IMR-90 (cell line): ENCODE results near the gene SMG5. TPM values are rescaled to one million over a fixed set of nuclear protein-coding genes. Genes with fewer than 3 reads are reported as not detected.

ENCODE experiments used
- ATAC-seq: fragments of 200-7000 bp; cut with Tn5 transposase; 2 replicates; pipeline ENCODE4 v1.9.1; 2020; ENCODE audit warnings: low read depth, mild to moderate bottlenecking, moderate library complexity
- BruUV-seq: library from RNA; stranded (reverse); fragments of 400-500 nt; replicated peaks from 2 replicates; lab custom pipeline; 2021; lab: Mats Ljungman, UMichigan
- CTCF ChIA-PET: fragments of 300-600 bp; formaldehyde crosslinking; extraction: SDS; loops from one replicate; lab custom pipeline; 2021; ENCODE audit warnings: antibody characterized with exemption; lab: Yijun Ruan, JAX
- POLR2A ChIA-PET: fragments of 300-600 bp; sonication (Branson Sonifier 250); formaldehyde crosslinking; loops from one replicate; lab custom pipeline; 2022; ENCODE audit warnings: antibody characterized with exemption; ENCODE audit not compliant: unreplicated experiment; lab: Charles Lee
- DNase-seq: peaks from one replicate; pipeline ENCODE4 v3.0.0; 2013
- H2AFZ ChIP-seq: replicated peaks from 2 replicates; pipeline ENCODE3; 2013; ENCODE audit warnings: low read length, mild to moderate bottlenecking; ENCODE audit not compliant: poor library complexity
- H2AK5ac ChIP-seq: 2 replicates; pipeline ENCODE4 v1.6.1; 2013; ENCODE audit warnings: low read depth, low read length, inconsistent platforms
- H2AK9ac ChIP-seq: replicated peaks from 2 replicates; pipeline ENCODE3; 2013; ENCODE audit warnings: mild to moderate bottlenecking, low read depth, low read length, moderate library complexity; ENCODE audit not compliant: poor library complexity
- H2BK120ac ChIP-seq: 2 replicates; pipeline ENCODE4 v1.6.1; 2013; ENCODE audit warnings: low read depth, low read length, inconsistent platforms
- H2BK15ac ChIP-seq: 3 replicates; pipeline ENCODE4 v1.6.1; 2013; ENCODE audit warnings: low read depth, low read length, inconsistent platforms
- H2BK20ac ChIP-seq: 2 replicates; pipeline ENCODE4 v1.6.1; 2013; ENCODE audit warnings: low read depth, mild to moderate bottlenecking, inconsistent platforms, low read length, moderate library complexity
- H2BK5ac ChIP-seq: 2 replicates; pipeline ENCODE4 v1.6.1; 2013; ENCODE audit warnings: mild to moderate bottlenecking, low read depth, low read length, inconsistent platforms; ENCODE audit not compliant: poor library complexity, severe bottlenecking
- H3K14ac ChIP-seq: replicated peaks from 2 replicates; pipeline ENCODE4 v1.6.1; 2013; ENCODE audit warnings: low read depth, low read length, inconsistent platforms
- H3K18ac ChIP-seq: 2 replicates; pipeline ENCODE4 v1.6.1; 2013; ENCODE audit warnings: low read depth, low read length, control low read depth
- H3K23ac ChIP-seq: 2 replicates; pipeline ENCODE4 v1.6.1; 2013; ENCODE audit warnings: low read depth, low read length, inconsistent platforms
- H3K27ac ChIP-seq: 2 replicates; pipeline ENCODE4 v1.5.1; 2013; ENCODE audit warnings: mild to moderate bottlenecking, control low read depth, low read length; ENCODE audit not compliant: insufficient read depth
- H3K27me3 ChIP-seq: 2 replicates; pipeline ENCODE4 v1.6.1; 2013; ENCODE audit warnings: low read length; ENCODE audit not compliant: control insufficient read depth, insufficient read depth
- H3K36me3 ChIP-seq: 2 replicates; pipeline ENCODE4 v1.6.1; 2013; ENCODE audit warnings: low read length, mixed read lengths; ENCODE audit not compliant: control insufficient read depth, insufficient read depth
- H3K4ac ChIP-seq: 2 replicates; pipeline ENCODE4 v1.6.1; 2013; ENCODE audit warnings: low read depth, low read length, inconsistent platforms
- H3K4me1 ChIP-seq: 2 replicates; pipeline ENCODE4 v1.6.1; 2013; ENCODE audit warnings: low read length, mixed read lengths; ENCODE audit not compliant: control insufficient read depth, insufficient read depth
- H3K4me2 ChIP-seq: 2 replicates; pipeline ENCODE4 v1.6.1; 2013; ENCODE audit warnings: low read depth, mild to moderate bottlenecking, control low read depth, low read length, moderate library complexity
- H3K4me3 ChIP-seq: 2 replicates; pipeline ENCODE4 v1.5.1; 2013; ENCODE audit warnings: low read depth, mild to moderate bottlenecking, control low read depth, low read length, moderate library complexity; ENCODE audit not compliant: insufficient read depth
- H3K56ac ChIP-seq: 2 replicates; pipeline ENCODE4 v1.6.1; 2013; ENCODE audit warnings: low read length, inconsistent platforms; ENCODE audit not compliant: insufficient read depth; ENCODE audit errors: extremely low read depth
- H3K79me1 ChIP-seq, 2 experiments: 2 replicates each; pipeline ENCODE4 v1.6.1; 2013; ENCODE audit warnings: low read length in 2 of 2, inconsistent platforms in 1 of 2, low read depth in 1 of 2
- H3K9ac ChIP-seq: 2 replicates; pipeline ENCODE4 v1.6.1; 2013; ENCODE audit warnings: low read depth, low read length, control low read depth
- H3K9me1 ChIP-seq: 2 replicates; pipeline ENCODE4 v1.6.1; 2013; ENCODE audit warnings: low read length, inconsistent platforms; ENCODE audit not compliant: insufficient read depth
- H3K9me3 ChIP-seq: 2 replicates; pipeline ENCODE4 v1.6.1; 2013; ENCODE audit warnings: low read length; ENCODE audit not compliant: control insufficient read depth, insufficient read depth
- H4K20me1 ChIP-seq: 2 replicates; pipeline ENCODE4 v1.6.1; 2013; ENCODE audit warnings: low read length, inconsistent platforms; ENCODE audit not compliant: insufficient read depth
- H4K5ac ChIP-seq: 2 replicates; pipeline ENCODE4 v1.6.1; 2013; ENCODE audit warnings: mild to moderate bottlenecking, low read depth, low read length, control low read depth
- H4K8ac ChIP-seq, 2 experiments: 2 replicates each; pipeline ENCODE4 v1.6.1; 2013; ENCODE audit warnings: low read depth in 2 of 2, low read length in 2 of 2, control low read depth in 1 of 2, inconsistent platforms in 1 of 2
- H4K91ac ChIP-seq: 2 replicates; pipeline ENCODE4 v1.6.1; 2013; ENCODE audit warnings: low read depth, low read length, inconsistent platforms; ENCODE audit not compliant: insufficient read depth
- CEBPB ChIP-seq: IDR thresholded peaks from 2 replicates; pipeline ENCODE4 v1.6.1; 2012; ENCODE audit warnings: low read depth, low read length, improper control_type of control experiment
- CHD1 ChIP-seq: IDR thresholded peaks from 2 replicates; pipeline ENCODE4 v1.6.1; 2012; ENCODE audit warnings: low read depth, low read length, improper control_type of control experiment
- CTCF ChIP-seq: conservative IDR thresholded peaks from 2 replicates; pipeline ENCODE4 v1.5.1; 2012; ENCODE audit warnings: mild to moderate bottlenecking, low read depth, low read length, improper control_type of control experiment
- FOS ChIP-seq: fragments of 150-350 bp; IDR thresholded peaks from 2 replicates; pipeline ENCODE4 v1.6.1; 2016; ENCODE audit warnings: low read depth, low read length
- MAFK ChIP-seq: IDR thresholded peaks from 2 replicates; pipeline ENCODE4 v1.6.1; 2012; ENCODE audit warnings: low read depth, low read length, improper control_type of control experiment
- MAZ ChIP-seq: IDR thresholded peaks from 2 replicates; pipeline ENCODE4 v1.6.1; 2012; ENCODE audit warnings: low read depth, mild to moderate bottlenecking, low read length, improper control_type of control experiment, moderate library complexity, borderline replicate concordance
- MXI1 ChIP-seq: IDR thresholded peaks from 2 replicates; pipeline ENCODE4 v1.6.1; 2012; ENCODE audit warnings: low read depth, mild to moderate bottlenecking, low read length, moderate library complexity, borderline replicate concordance
- NFE2L2 ChIP-seq: fragments of 150-350 bp; IDR thresholded peaks from 2 replicates; pipeline ENCODE4 v1.6.1; 2016; ENCODE audit warnings: low read depth, mild to moderate bottlenecking, low read length
- POLR2A ChIP-seq: IDR thresholded peaks from 2 replicates; pipeline ENCODE4 v1.6.1; 2012; ENCODE audit warnings: mild to moderate bottlenecking, low read depth, low read length
- RAD21 ChIP-seq: IDR thresholded peaks from 2 replicates; pipeline ENCODE4 v1.6.1; 2012; ENCODE audit warnings: low read length, improper control_type of control experiment
- RCOR1 ChIP-seq: IDR thresholded peaks from 2 replicates; pipeline ENCODE4 v1.6.1; 2012; ENCODE audit warnings: mild to moderate bottlenecking, low read length, improper control_type of control experiment; ENCODE audit not compliant: insufficient replicate concordance
- RFX5 ChIP-seq: IDR thresholded peaks from 2 replicates; pipeline ENCODE4 v1.8.0; 2012; ENCODE audit warnings: low read depth, mild to moderate bottlenecking, low read length, moderate library complexity
- SMC3 ChIP-seq: fragments of 150-350 bp; IDR thresholded peaks from 2 replicates; pipeline ENCODE4 v1.6.1; 2016; ENCODE audit warnings: low read depth, mild to moderate bottlenecking, antibody characterized with exemption, low read length, moderate library complexity
- USF2 ChIP-seq: fragments of 150-350 bp; IDR thresholded peaks from 2 replicates; pipeline ENCODE4 v1.6.1; 2017; ENCODE audit warnings: mild to moderate bottlenecking, antibody characterized with exemption, low read length, low read depth
- WGBS, 2 experiments: methylation state at CpG; one replicate each; pipeline versions ENCODE4 v1.1.5 to v1.1.7; 2013; ENCODE audit warnings: missing lambda C conversion rate in 2 of 2; ENCODE audit not compliant: insufficient read length in 1 of 2; ENCODE audit errors: extremely low coverage in 2 of 2; 5-methylcytosine and 5-hydroxymethylcytosine counted together
- dilution Hi-C: fragments of 300-500 bp; cut with HindIII; formaldehyde crosslinking; loops from one replicate; pipeline ENCODE4 v1.14.3; 2018; ENCODE audit warnings: low sequenced_read_pairs; ENCODE audit not compliant: unreplicated experiment
- in situ Hi-C: fragments of 300-500 bp; cut with MboI; formaldehyde crosslinking; loops from 3 replicates; pipeline ENCODE4 v1.14.3; 2019; ENCODE audit warnings: low sequenced_read_pairs, inconsistent platforms, mixed read lengths
- intact Hi-C: fragments of 100-400 bp; cut with micrococcal nuclease; formaldehyde crosslinking; loops from 2 replicates; pipeline ENCODE4 v1.10.0; 2022
- polyA plus RNA-seq, 3 experiments: library from polyadenylated mRNA; depleted of rRNA; stranded (reverse); fragments of >200 nt; gene quantifications; 2 replicates each; pipeline ENCODE4 v1.2.3, GENCODE V29; 2012; ENCODE audit warnings: low replicate concordance in 1 of 3
- total RNA-seq: library from RNA; depleted of rRNA; stranded (reverse); fragments of >200 nt; gene quantifications from 2 replicates; pipeline ENCODE4 v1.2.3, GENCODE V29; 2012
- TF ChIP-seq, protein P1 (sequence below): fragments of 150-350 bp; IDR thresholded peaks from 2 replicates; pipeline ENCODE4 v1.6.1; 2016; ENCODE audit warnings: low read depth, mild to moderate bottlenecking, low read length, moderate library complexity, borderline replicate concordance

Gene SMG5
- total and polyA plus RNA-seq, 2 of the 4 experiments (the other 2 are of a cell fraction): 34.7 to 37.3 TPM

DNA sequence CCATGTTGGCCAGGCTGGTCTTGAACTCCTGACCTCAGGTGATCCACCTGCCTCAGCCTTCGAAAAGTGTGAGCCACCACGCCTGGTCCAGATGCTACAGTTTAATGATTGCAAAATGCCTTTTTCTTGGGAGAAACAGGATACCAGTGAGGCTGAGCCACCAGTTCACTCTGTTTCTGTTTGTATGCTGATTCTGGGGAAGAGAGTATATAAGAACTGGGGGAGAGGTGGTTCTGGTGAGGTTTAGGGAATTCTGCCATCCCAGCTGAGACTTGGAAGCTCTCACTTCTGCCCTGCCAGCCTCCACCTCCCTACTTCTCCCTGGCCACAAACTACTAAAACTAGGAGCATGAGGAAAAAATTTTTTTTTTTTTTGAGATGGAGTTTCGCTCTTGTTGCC is 77.9 kb downstream of the SMG5 start:
- in situ Hi-C loops: no loop called here
- ChIA-PET POLR2A (no interaction called here), CTCF (no interaction called here)
- H2BK120ac ChIP-seq: no peak overlapping the region
- ATAC-seq: no peak; the same call in 1 of the 2 replicates
- H3K9me1 ChIP-seq: peaks cover 9% of the 10 kb centered on the region
- BruUV-seq: no TSS peak
- H3K36me3 ChIP-seq: peaks cover 13% of the 10 kb centered on the region
- H3K14ac ChIP-seq: no peak overlapping the region
- H2BK5ac ChIP-seq: no peak overlapping the region
- no peak overlapping the region for H4K8ac ChIP-seq
- intact Hi-C loops: no loop called here
- dilution Hi-C loops: no loop called here
- no peak overlapping the region for H2BK15ac ChIP-seq
- H4K91ac ChIP-seq: no peak overlapping the region
- no peak overlapping the region for H3K18ac ChIP-seq
- peaks cover 15 to 64% of the 10 kb centered on the region in 2 experiments; a peak in 3 of 4 replicates for H3K79me1 ChIP-seq
- no peak overlapping the region for H2BK20ac ChIP-seq
- no peak overlapping the region for H2AK9ac ChIP-seq
- no peaks in the 10 kb centered on the region for H3K27me3 ChIP-seq
- TF ChIP-seq POLR2A (no peak), CHD1 (no peak), MXI1 (no peak), SMC3 (no peak), FOS (no peak), CTCF (no peak), MAZ (no peak), CEBPB (no peak), RCOR1 (no peak), RAD21 (no peak), USF2 (no peak), NFE2L2 (no peak), MAFK (no peak), RFX5 (no peak)
- TF ChIP-seq, protein P1, sequence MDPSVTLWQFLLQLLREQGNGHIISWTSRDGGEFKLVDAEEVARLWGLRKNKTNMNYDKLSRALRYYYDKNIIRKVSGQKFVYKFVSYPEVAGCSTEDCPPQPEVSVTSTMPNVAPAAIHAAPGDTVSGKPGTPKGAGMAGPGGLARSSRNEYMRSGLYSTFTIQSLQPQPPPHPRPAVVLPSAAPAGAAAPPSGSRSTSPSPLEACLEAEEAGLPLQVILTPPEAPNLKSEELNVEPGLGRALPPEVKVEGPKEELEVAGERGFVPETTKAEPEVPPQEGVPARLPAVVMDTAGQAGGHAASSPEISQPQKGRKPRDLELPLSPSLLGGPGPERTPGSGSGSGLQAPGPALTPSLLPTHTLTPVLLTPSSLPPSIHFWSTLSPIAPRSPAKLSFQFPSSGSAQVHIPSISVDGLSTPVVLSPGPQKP: no peak
- no peak overlapping the region for H3K27ac ChIP-seq
- no peaks in the 10 kb centered on the region for H3K9me3 ChIP-seq
- H3K4ac ChIP-seq: no peak overlapping the region
- no peak overlapping the region for H3K4me2 ChIP-seq
- no peak overlapping the region for H3K4me3 ChIP-seq
- DNase-seq: no peak
- peaks cover 3% of the 10 kb centered on the region for H3K4me1 ChIP-seq
- H4K20me1 ChIP-seq: peaks cover 8% of the 10 kb centered on the region; the same call in 1 of the 2 replicates
- no peak overlapping the region for H2AFZ ChIP-seq
- H3K23ac ChIP-seq: no peak overlapping the region
- no peak overlapping the region for H4K5ac ChIP-seq
- no peak overlapping the region for H3K9ac ChIP-seq
- 83% methylated on average over 2 of the region's 3 CpGs; no CpG with 5 or more reads in 1 of the 2 experiments for WGBS, 2 experiments
- no peak overlapping the region for H2AK5ac ChIP-seq
- H3K56ac ChIP-seq: no peak overlapping the region
